Trophoblast cell (in vitro differentiated cells and primary cell): ENCODE data around the gene DISP3.

Experiments used
- DNase-seq, 2 donors: peaks; one replicate each; pipeline ENCODE4 v3.0.0-alpha.2; 2016
- H2AFZ ChIP-seq: 2 replicates; pipeline ENCODE4 v1.6.1; 2013; ENCODE audit warnings: low read length, moderate library complexity, mild to moderate bottlenecking; ENCODE audit not compliant: insufficient read depth, poor library complexity
- H2AK5ac ChIP-seq: 2 replicates; pipeline ENCODE4 v1.6.1; 2013; ENCODE audit warnings: mild to moderate bottlenecking, low read length
- H2BK120ac ChIP-seq: 2 replicates; pipeline ENCODE4 v1.6.1; 2013; ENCODE audit warnings: low read length, mild to moderate bottlenecking, moderate library complexity; ENCODE audit not compliant: insufficient read depth, poor library complexity
- H2BK12ac ChIP-seq: 2 replicates; pipeline ENCODE4 v1.6.1; 2013; ENCODE audit warnings: mild to moderate bottlenecking, low read length, moderate library complexity
- H2BK5ac ChIP-seq: 2 replicates; pipeline ENCODE4 v1.6.1; 2013; ENCODE audit warnings: low read length, low read depth, moderate library complexity, mild to moderate bottlenecking; ENCODE audit not compliant: poor library complexity
- H3K14ac ChIP-seq: 2 replicates; pipeline ENCODE4 v1.6.1; 2013; ENCODE audit warnings: mild to moderate bottlenecking, low read length
- H3K18ac ChIP-seq: 2 replicates; pipeline ENCODE4 v1.6.1; 2013; ENCODE audit warnings: mild to moderate bottlenecking, low read length
- H3K23ac ChIP-seq: 2 replicates; pipeline ENCODE4 v1.6.1; 2013; ENCODE audit warnings: low read length
- H3K27ac ChIP-seq: 2 replicates; pipeline ENCODE4 v1.5.1; 2013; ENCODE audit warnings: low read depth, mild to moderate bottlenecking, inconsistent platforms, low read length, moderate library complexity
- H3K27me3 ChIP-seq: 2 replicates; pipeline ENCODE4 v1.6.1; 2013; ENCODE audit warnings: inconsistent platforms, mild to moderate bottlenecking, low read length, moderate library complexity; ENCODE audit not compliant: insufficient read depth
- H3K36me3 ChIP-seq, 2 experiments: 1 replicate in 1 of 2; 2 replicates in 1 of 2; pipeline ENCODE4 v1.6.1; 2013; ENCODE audit warnings: low read length in 2 of 2, mild to moderate bottlenecking in 2 of 2, moderate library complexity in 1 of 2; ENCODE audit not compliant: insufficient read depth in 2 of 2, control insufficient read depth in 1 of 2
- H3K4ac ChIP-seq: 2 replicates; pipeline ENCODE4 v1.6.1; 2013; ENCODE audit warnings: low read depth, mild to moderate bottlenecking, low read length, moderate library complexity
- H3K4me1 ChIP-seq, 2 experiments: 1 replicate in 1 of 2; 2 replicates in 1 of 2; pipeline ENCODE4 v1.6.1; 2013; ENCODE audit warnings: low read length in 2 of 2, mild to moderate bottlenecking in 2 of 2, moderate library complexity in 1 of 2; ENCODE audit not compliant: insufficient read depth in 2 of 2, control insufficient read depth in 1 of 2
- H3K4me2 ChIP-seq: 2 replicates; pipeline ENCODE4 v1.6.1; 2013; ENCODE audit warnings: inconsistent platforms, mild to moderate bottlenecking, low read length, moderate library complexity
- H3K4me3 ChIP-seq: 2 replicates; pipeline ENCODE4 v1.5.1; 2013; ENCODE audit warnings: mild to moderate bottlenecking, low read depth, low read length, inconsistent platforms
- H3K79me1 ChIP-seq: one replicate; pipeline ENCODE4 v1.6.1; 2013; ENCODE audit warnings: low read length
- H3K79me2 ChIP-seq: 2 replicates; pipeline ENCODE4 v1.6.1; 2013; ENCODE audit warnings: low read length, mild to moderate bottlenecking; ENCODE audit not compliant: control insufficient read depth, insufficient read depth, poor library complexity
- H3K9ac ChIP-seq: 2 replicates; pipeline ENCODE4 v1.6.1; 2013; ENCODE audit warnings: mild to moderate bottlenecking, low read length
- H3K9me3 ChIP-seq: 2 replicates; pipeline ENCODE4 v1.6.1; 2013; ENCODE audit warnings: low read depth, mild to moderate bottlenecking, control low read depth, inconsistent platforms, low read length; ENCODE audit not compliant: insufficient read depth
- H4K12ac ChIP-seq: 2 replicates; pipeline ENCODE4 v1.6.1; 2013; ENCODE audit warnings: low read depth, mild to moderate bottlenecking, low read length, moderate library complexity
- H4K8ac ChIP-seq: 2 replicates; pipeline ENCODE4 v1.6.1; 2013; ENCODE audit warnings: low read depth, mild to moderate bottlenecking, low read length, moderate library complexity
- H4K91ac ChIP-seq: one replicate; pipeline ENCODE4 v1.6.1; 2013; ENCODE audit warnings: low read depth, mild to moderate bottlenecking, low read length, moderate library complexity
- WGBS: extraction: QIAGEN DNeasy Blood & Tissue Kit; methylation state at CpG from one replicate; pipeline ENCODE4 v1.1.7; 2013; ENCODE audit warnings: missing lambda C conversion rate; ENCODE audit not compliant: insufficient read length, insufficient coverage; ENCODE audit errors: extremely low coverage; 5-methylcytosine and 5-hydroxymethylcytosine counted together

The DISP3 gene

GRCh38 chr1:11569551-11569950 is 90.6 kb downstream of the DISP3 start:
- H3K14ac ChIP-seq: no peak overlapping the region
- WGBS: no CpG with 5 or more reads among the region's 14 CpGs
- DNase-seq: no peak
- no peak overlapping the region for H2BK12ac ChIP-seq
- H3K23ac ChIP-seq: no peak overlapping the region
- no peak overlapping the region for H2BK120ac ChIP-seq
- H2AFZ ChIP-seq: no peak overlapping the region
- no peak overlapping the region for H2BK5ac ChIP-seq
- no peak overlapping the region for H3K18ac ChIP-seq
- H4K12ac ChIP-seq: no peak overlapping the region
- no peak overlapping the region for H3K4me3 ChIP-seq
- H3K27me3 ChIP-seq: no peaks in the 10 kb centered on the region
- no peak overlapping the region for H3K27ac ChIP-seq
- no peaks in the 10 kb centered on the region for H3K9me3 ChIP-seq
- no peak overlapping the region for H3K9ac ChIP-seq
- H4K8ac ChIP-seq: no peak overlapping the region
- H3K4me1 ChIP-seq: no peaks in the 10 kb centered on the region
- no peak overlapping the region for H3K4ac ChIP-seq
- H4K91ac ChIP-seq: no peak overlapping the region
- H3K4me2 ChIP-seq: no peak overlapping the region
- H2AK5ac ChIP-seq: no peak overlapping the region
- H3K36me3 ChIP-seq: no peaks in the 10 kb centered on the region
- H3K79me2 ChIP-seq: no peaks in the 10 kb centered on the region
- no peaks in the 10 kb centered on the region for H3K79me1 ChIP-seq

- H2BK120ac ChIP-seq: no peak overlapping the region
- no peak overlapping the region for H3K27ac ChIP-seq
- H3K79me1 ChIP-seq: no peaks in the 10 kb centered on the region
- H3K27me3 ChIP-seq: no peaks in the 10 kb centered on the region
- no peak overlapping the region for H3K9ac ChIP-seq
- no peak overlapping the region for H3K14ac ChIP-seq
- H2BK5ac ChIP-seq: no peak overlapping the region
- WGBS: no CpG with 5 or more reads among the region's 3 CpGs
- no peaks in the 10 kb centered on the region for H3K79me2 ChIP-seq
- H3K36me3 ChIP-seq: no peaks in the 10 kb centered on the region
- H3K23ac ChIP-seq: no peak overlapping the region
- DNase-seq: no peak
- H2AK5ac ChIP-seq: no peak overlapping the region
- no peak overlapping the region for H2AFZ ChIP-seq
- no peak overlapping the region for H3K4ac ChIP-seq
- H2BK12ac ChIP-seq: no peak overlapping the region
- no peak overlapping the region for H4K12ac ChIP-seq
- no peak overlapping the region for H4K8ac ChIP-seq
- no peaks in the 10 kb centered on the region for H3K4me1 ChIP-seq
- no peak overlapping the region for H3K18ac ChIP-seq
- H3K9me3 ChIP-seq: no peaks in the 10 kb centered on the region
- H3K4me2 ChIP-seq: no peak overlapping the region
- no peak overlapping the region for H3K4me3 ChIP-seq
- H4K91ac ChIP-seq: no peak overlapping the region
Observed at GRCh38 chr1:11569954-11570353, 91.0 kb downstream of the DISP3 start.

- no peak overlapping the region for H2AK5ac ChIP-seq
- H3K9me3 ChIP-seq: no peaks in the 10 kb centered on the region
- WGBS: no CpG with 5 or more reads among the region's 16 CpGs
- no peak overlapping the region for H2BK12ac ChIP-seq
- no peaks in the 10 kb centered on the region for H3K79me2 ChIP-seq
- H3K27ac ChIP-seq: no peak overlapping the region
- H3K4ac ChIP-seq: no peak overlapping the region
- H3K27me3 ChIP-seq: no peaks in the 10 kb centered on the region
- no peak overlapping the region for H4K91ac ChIP-seq
- no peak overlapping the region for H3K9ac ChIP-seq
- H3K18ac ChIP-seq: no peak overlapping the region
- no peak overlapping the region for H3K23ac ChIP-seq
- no peak overlapping the region for H3K4me2 ChIP-seq
- H3K14ac ChIP-seq: no peak overlapping the region
- H3K4me3 ChIP-seq: no peak overlapping the region
- H2BK120ac ChIP-seq: no peak overlapping the region
- no peaks in the 10 kb centered on the region for H3K79me1 ChIP-seq
- H4K12ac ChIP-seq: no peak overlapping the region
- no peaks in the 10 kb centered on the region for H3K36me3 ChIP-seq
- H2AFZ ChIP-seq: no peak overlapping the region
- H4K8ac ChIP-seq: no peak overlapping the region
- H2BK5ac ChIP-seq: no peak overlapping the region
- H3K4me1 ChIP-seq: no peaks in the 10 kb centered on the region
- no peak for DNase-seq
Observed at GRCh38 chr1:11570821-11571380, 91.9 kb downstream of the DISP3 start.

- WGBS: no CpG with 5 or more reads among the region's 9 CpGs
- Histone ChIP-seq H3K4me2 (no peak overlapping the region), H3K79me1 (no peaks in the 10 kb centered on the region), H3K27ac (no peak overlapping the region), H2BK12ac (no peak overlapping the region), H3K4me3 (no peak overlapping the region), H4K91ac (no peak overlapping the region), H3K9ac (no peak overlapping the region), H3K14ac (no peak overlapping the region), H3K36me3 (no peaks in the 10 kb centered on the region), H4K12ac (no peak overlapping the region), H3K23ac (no peak overlapping the region), H2BK5ac (no peak overlapping the region), H3K27me3 (no peaks in the 10 kb centered on the region), H4K8ac (no peak overlapping the region), H2BK120ac (no peak overlapping the region), H3K79me2 (no peaks in the 10 kb centered on the region), H3K18ac (no peak overlapping the region), H3K9me3 (no peaks in the 10 kb centered on the region), H3K4me1 (no peaks in the 10 kb centered on the region), H2AK5ac (no peak overlapping the region), H2AFZ (no peak overlapping the region), H3K4ac (no peak overlapping the region)
- DNase-seq: no peak
Observed at GRCh38 chr1:11571906-11572616, 93.1 kb downstream of the DISP3 start.
